ENCODE results near the gene MACROD2. TPM values are rescaled to one million over a fixed set of nuclear protein-coding genes. Genes with fewer than 3 reads are reported as not detected.

The MACROD2 gene
- total RNA-seq, 4 donors from 2014 or later: 12.6 to 60.3 (median 18.9) TPM

DNA sequence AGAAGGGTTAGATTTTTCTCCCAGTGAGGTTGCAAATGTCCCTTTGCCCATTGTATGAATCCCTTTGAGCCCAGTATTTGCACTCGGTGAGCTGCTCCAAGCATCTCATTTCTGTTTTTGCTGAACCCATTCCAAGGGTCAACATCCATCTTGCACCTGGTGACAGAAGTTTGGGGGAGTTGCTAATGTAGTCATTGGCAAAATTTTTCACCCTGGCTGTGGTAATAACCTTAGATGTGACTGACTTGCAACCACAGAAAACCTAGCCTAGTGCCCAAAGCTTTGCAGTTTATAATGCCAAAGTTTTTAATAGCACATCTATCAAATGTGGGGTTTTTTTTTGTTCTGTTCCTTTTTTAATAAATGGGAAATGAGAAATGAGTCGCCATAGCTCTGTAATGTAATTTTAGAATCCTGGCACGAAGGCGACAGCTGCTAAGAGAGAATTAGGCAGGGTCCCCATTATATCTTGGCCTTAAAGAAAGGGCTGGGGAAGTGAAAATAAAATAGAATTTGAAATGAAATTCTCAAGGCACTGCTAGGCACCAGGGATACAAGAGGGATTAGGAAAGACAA lies 1895.2 kb downstream of the MACROD2 start:
- 70% methylated on average over 4 of the region's 4 CpGs for WGBS
- Histone ChIP-seq H3K27me3 (no peaks in the 10 kb centered on the region), H3K4me3 (no peak overlapping the region), H3K4me1 (peaks cover 6% of the 10 kb centered on the region), H3K27ac (no peak overlapping the region), H3K36me3 (no peaks in the 10 kb centered on the region), H3K9me3 (no peaks in the 10 kb centered on the region)
- TF ChIP-seq POLR2A (IDR thresholded peaks at IDR 0.05) (no peak), POLR2AphosphoS5 (IDR thresholded peaks at IDR 0.05) (no peak), EP300 (IDR thresholded peaks at IDR 0.05) (no peak)
- TF ChIP-seq, protein P1, sequence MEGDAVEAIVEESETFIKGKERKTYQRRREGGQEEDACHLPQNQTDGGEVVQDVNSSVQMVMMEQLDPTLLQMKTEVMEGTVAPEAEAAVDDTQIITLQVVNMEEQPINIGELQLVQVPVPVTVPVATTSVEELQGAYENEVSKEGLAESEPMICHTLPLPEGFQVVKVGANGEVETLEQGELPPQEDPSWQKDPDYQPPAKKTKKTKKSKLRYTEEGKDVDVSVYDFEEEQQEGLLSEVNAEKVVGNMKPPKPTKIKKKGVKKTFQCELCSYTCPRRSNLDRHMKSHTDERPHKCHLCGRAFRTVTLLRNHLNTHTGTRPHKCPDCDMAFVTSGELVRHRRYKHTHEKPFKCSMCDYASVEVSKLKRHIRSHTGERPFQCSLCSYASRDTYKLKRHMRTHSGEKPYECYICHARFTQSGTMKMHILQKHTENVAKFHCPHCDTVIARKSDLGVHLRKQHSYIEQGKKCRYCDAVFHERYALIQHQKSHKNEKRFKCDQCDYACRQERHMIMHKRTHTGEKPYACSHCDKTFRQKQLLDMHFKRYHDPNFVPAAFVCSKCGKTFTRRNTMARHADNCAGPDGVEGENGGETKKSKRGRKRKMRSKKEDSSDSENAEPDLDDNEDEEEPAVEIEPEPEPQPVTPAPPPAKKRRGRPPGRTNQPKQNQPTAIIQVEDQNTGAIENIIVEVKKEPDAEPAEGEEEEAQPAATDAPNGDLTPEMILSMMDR (IDR thresholded peaks at IDR 0.05): no peak
- DNase-seq (ENCODE audit: low spot score in 2 of 2): no peak

DNA sequence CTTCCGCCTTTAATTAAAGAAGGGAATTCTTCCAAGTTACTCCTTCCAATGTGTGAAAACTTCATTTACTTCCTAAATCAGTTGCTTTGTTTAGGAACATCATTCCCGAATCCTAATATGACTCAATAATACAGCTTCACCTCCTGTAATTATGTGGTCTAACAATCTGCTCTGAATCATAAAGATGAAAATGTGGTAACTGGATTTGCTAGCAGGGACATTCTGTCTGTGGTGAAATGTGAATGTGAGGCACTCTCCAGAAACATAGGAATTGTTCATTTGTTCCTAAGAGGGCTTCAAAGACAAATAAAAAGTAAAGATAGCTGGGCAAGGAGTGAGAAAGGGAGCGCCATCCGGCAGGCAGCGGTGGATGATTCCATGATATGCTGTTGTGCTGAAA lies 1899.8 kb downstream of the MACROD2 start:
- Histone ChIP-seq H3K4me3 (no peak overlapping the region), H3K4me1 (peaks cover 6% of the 10 kb centered on the region), H3K9me3 (no peaks in the 10 kb centered on the region), H3K36me3 (no peaks in the 10 kb centered on the region), H3K27ac (peak overlapping the region; percentile 36), H3K27me3 (no peaks in the 10 kb centered on the region)
- 82% methylated on average over 5 of the region's 5 CpGs for WGBS
- TF ChIP-seq, protein P1 (IDR thresholded peaks at IDR 0.05): no peak
- no peak for TF ChIP-seq POLR2AphosphoS5 (IDR thresholded peaks at IDR 0.05)
- no peak for TF ChIP-seq EP300 (IDR thresholded peaks at IDR 0.05)
- TF ChIP-seq POLR2A (IDR thresholded peaks at IDR 0.05): no peak
- no peak for DNase-seq (ENCODE audit: low spot score in 2 of 2)

DNA sequence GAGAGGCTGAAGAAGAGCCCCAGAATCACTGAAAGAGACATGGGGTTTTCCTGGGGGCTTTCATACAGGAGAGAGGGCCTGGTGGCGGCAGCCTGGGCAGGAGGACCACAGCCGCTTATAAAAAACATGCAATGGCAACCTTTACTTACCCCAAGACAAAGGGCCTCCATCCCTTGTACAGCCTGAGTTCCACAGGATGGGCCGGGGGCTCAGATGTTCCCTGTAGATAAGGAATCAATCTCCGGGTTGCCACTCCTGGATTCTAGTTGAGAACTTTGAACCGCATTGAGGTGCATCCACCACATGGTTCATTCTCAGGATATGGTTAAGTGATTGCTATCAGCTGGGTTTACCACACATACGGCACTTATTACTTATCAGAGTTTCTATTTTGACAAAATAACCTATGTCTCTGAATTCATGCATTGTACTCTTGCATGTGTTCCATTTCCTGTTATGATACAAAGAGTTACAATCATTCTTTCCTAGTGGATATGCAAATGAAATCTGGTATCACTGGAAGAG lies 1900.3 kb downstream of the MACROD2 start:
- no peaks in the 10 kb centered on the region for H3K27me3 ChIP-seq
- no peak for DNase-seq (ENCODE audit: low spot score in 2 of 2)
- TF ChIP-seq POLR2A (IDR thresholded peaks at IDR 0.05): no peak
- no peak for TF ChIP-seq POLR2AphosphoS5 (IDR thresholded peaks at IDR 0.05)
- no peak for TF ChIP-seq EP300 (IDR thresholded peaks at IDR 0.05)
- TF ChIP-seq, protein P1 (IDR thresholded peaks at IDR 0.05): no peak
- no peak overlapping the region for H3K4me3 ChIP-seq
- peaks cover 6% of the 10 kb centered on the region for H3K4me1 ChIP-seq
- no peaks in the 10 kb centered on the region for H3K9me3 ChIP-seq
- no peaks in the 10 kb centered on the region for H3K36me3 ChIP-seq
- 57% methylated on average over 6 of the region's 6 CpGs for WGBS
- H3K27ac ChIP-seq: no peak overlapping the region

DNA sequence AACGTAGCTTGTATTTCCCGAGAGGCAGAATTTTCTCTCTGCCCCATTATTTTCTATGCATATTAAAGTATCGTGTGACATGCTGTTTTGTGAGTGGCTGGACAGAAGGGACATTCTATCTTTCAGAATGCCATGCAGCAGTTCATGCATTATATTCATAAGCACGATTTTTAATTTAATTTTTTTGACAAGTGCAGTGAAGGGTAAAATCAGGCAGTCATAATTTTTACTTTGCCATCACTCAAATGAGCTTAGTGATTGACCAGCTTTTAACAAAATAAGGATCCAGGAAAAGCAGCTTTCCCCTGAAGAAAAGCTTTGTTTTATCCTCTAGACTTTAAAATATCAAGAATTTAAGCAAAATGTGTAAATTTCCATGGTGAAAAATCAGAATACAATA lies 1904.7 kb downstream of the MACROD2 start:
- 89% methylated on average over 4 of the region's 4 CpGs for WGBS

DNA sequence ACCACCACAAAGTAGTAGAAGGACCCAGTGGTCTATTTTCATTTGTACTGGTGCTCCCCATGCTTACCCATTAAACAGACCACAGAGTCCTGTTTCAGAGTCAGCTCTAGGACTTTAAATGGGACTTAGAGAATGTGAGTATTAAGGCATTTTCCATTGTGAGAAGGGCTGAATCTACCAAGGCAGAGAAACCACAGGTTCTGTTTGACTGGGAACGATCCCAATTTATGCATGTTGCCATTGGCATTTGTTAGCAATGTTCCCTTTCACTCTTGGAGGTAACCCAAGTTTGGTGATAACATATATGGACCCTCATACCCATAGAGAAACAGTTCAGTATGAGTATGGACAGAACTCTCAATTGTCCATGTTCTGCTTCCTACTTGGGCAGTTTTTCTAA lies 1905.1 kb downstream of the MACROD2 start:
- Histone ChIP-seq H3K27ac (no peak overlapping the region), H3K36me3 (no peaks in the 10 kb centered on the region), H3K27me3 (no peaks in the 10 kb centered on the region), H3K4me3 (no peak overlapping the region), H3K4me1 (no peaks in the 10 kb centered on the region), H3K9me3 (no peaks in the 10 kb centered on the region)
- 60% methylated on average over 1 of the region's 1 CpG for WGBS
- DNase-seq (ENCODE audit: low spot score in 2 of 2): no peak
- TF ChIP-seq POLR2A (IDR thresholded peaks at IDR 0.05) (no peak), EP300 (IDR thresholded peaks at IDR 0.05) (no peak), POLR2AphosphoS5 (IDR thresholded peaks at IDR 0.05) (no peak)
- TF ChIP-seq, protein P1 (IDR thresholded peaks at IDR 0.05): no peak

More for the DNA sequence above, 1904.7 kb downstream of the MACROD2 start:
- H3K27me3 ChIP-seq: no peaks in the 10 kb centered on the region
- no peaks in the 10 kb centered on the region for H3K36me3 ChIP-seq
- H3K27ac ChIP-seq: no peak overlapping the region
- TF ChIP-seq, protein P1 (IDR thresholded peaks at IDR 0.05): no peak
- no peak for TF ChIP-seq POLR2AphosphoS5 (IDR thresholded peaks at IDR 0.05)
- TF ChIP-seq POLR2A (IDR thresholded peaks at IDR 0.05): no peak
- TF ChIP-seq EP300 (IDR thresholded peaks at IDR 0.05): no peak
- H3K9me3 ChIP-seq: no peaks in the 10 kb centered on the region
- no peak for DNase-seq (ENCODE audit: low spot score in 2 of 2)
- H3K4me1 ChIP-seq: no peaks in the 10 kb centered on the region
- H3K4me3 ChIP-seq: no peak overlapping the region

All from suprapubic skin (tissue), 4 donors.